WI38 (cell line): Measurements from ENCODE around the gene NFIA.

ENCODE experiments used
- H3K4me3 ChIP-seq: 2 replicates; pipeline ENCODE4 v1.5.1; 2011; ENCODE audit warnings: low read depth, mild to moderate bottlenecking, control low read depth, low read length
- CTCF ChIP-seq: IDR thresholded peaks from 2 replicates; pipeline ENCODE4 v1.5.1; 2012; ENCODE audit warnings: low read depth, mild to moderate bottlenecking, control low read depth, low read length

The NFIA gene

GRCh38 chr1:61490924-61491323 is 408.6 kb downstream of the NFIA start:
- TF ChIP-seq CTCF, result no peak
- H3K4me3 ChIP-seq, result no peak overlapping the region

GRCh38 chr1:61491497-61491896 is 409.1 kb downstream of the NFIA start:
- no peak for TF ChIP-seq CTCF

GRCh38 chr1:61494000-61494399 is 411.6 kb downstream of the NFIA start:
- TF ChIP-seq CTCF, result no peak
- H3K4me3 ChIP-seq, result no peak overlapping the region

More at GRCh38 chr1:61491497-61491896, 409.1 kb downstream of the NFIA start:
- no peak overlapping the region for H3K4me3 ChIP-seq

GRCh38 chr1:61496501-61496900 is 414.1 kb downstream of the NFIA start:
- H3K4me3 ChIP-seq, result no peak overlapping the region
- TF ChIP-seq CTCF, result no peak

GRCh38 chr1:61497013-61497412 is 414.7 kb downstream of the NFIA start:
- no peak overlapping the region for H3K4me3 ChIP-seq
- TF ChIP-seq CTCF, result no peak

- TF ChIP-seq CTCF, result no peak
These were observed 416.0 kb downstream of the NFIA start for GRCh38 chr1:61498342-61498741.

GRCh38 chr1:61501971-61502916 is 419.9 kb downstream of the NFIA start:
- TF ChIP-seq CTCF, result no peak
- H3K4me3 ChIP-seq, result no peak overlapping the region

More at GRCh38 chr1:61498342-61498741, 416.0 kb downstream of the NFIA start:
- H3K4me3 ChIP-seq, result no peak overlapping the region
